Trophoblast cell (in vitro differentiated cells and primary cell): ENCODE measurements around the gene YOD1.

ENCODE experiments used
- DNase-seq, 2 donors: peaks; one replicate each; pipeline ENCODE4 v3.0.0-alpha.2; 2016
- H2AFZ ChIP-seq: 2 replicates; pipeline ENCODE4 v1.6.1; 2013; ENCODE audit warnings: low read length, moderate library complexity, mild to moderate bottlenecking; ENCODE audit not compliant: insufficient read depth, poor library complexity
- H2AK5ac ChIP-seq: 2 replicates; pipeline ENCODE4 v1.6.1; 2013; ENCODE audit warnings: mild to moderate bottlenecking, low read length
- H2BK120ac ChIP-seq: 2 replicates; pipeline ENCODE4 v1.6.1; 2013; ENCODE audit warnings: low read length, mild to moderate bottlenecking, moderate library complexity; ENCODE audit not compliant: insufficient read depth, poor library complexity
- H2BK12ac ChIP-seq: 2 replicates; pipeline ENCODE4 v1.6.1; 2013; ENCODE audit warnings: mild to moderate bottlenecking, low read length, moderate library complexity
- H2BK5ac ChIP-seq: 2 replicates; pipeline ENCODE4 v1.6.1; 2013; ENCODE audit warnings: low read length, low read depth, moderate library complexity, mild to moderate bottlenecking; ENCODE audit not compliant: poor library complexity
- H3K14ac ChIP-seq: 2 replicates; pipeline ENCODE4 v1.6.1; 2013; ENCODE audit warnings: mild to moderate bottlenecking, low read length
- H3K18ac ChIP-seq: 2 replicates; pipeline ENCODE4 v1.6.1; 2013; ENCODE audit warnings: mild to moderate bottlenecking, low read length
- H3K23ac ChIP-seq: 2 replicates; pipeline ENCODE4 v1.6.1; 2013; ENCODE audit warnings: low read length
- H3K27ac ChIP-seq: 2 replicates; pipeline ENCODE4 v1.5.1; 2013; ENCODE audit warnings: low read depth, mild to moderate bottlenecking, inconsistent platforms, low read length, moderate library complexity
- H3K27me3 ChIP-seq: 2 replicates; pipeline ENCODE4 v1.6.1; 2013; ENCODE audit warnings: inconsistent platforms, mild to moderate bottlenecking, low read length, moderate library complexity; ENCODE audit not compliant: insufficient read depth
- H3K36me3 ChIP-seq, 2 experiments: 1 replicate in 1 of 2; 2 replicates in 1 of 2; pipeline ENCODE4 v1.6.1; 2013; ENCODE audit warnings: low read length in 2 of 2, mild to moderate bottlenecking in 2 of 2, moderate library complexity in 1 of 2; ENCODE audit not compliant: insufficient read depth in 2 of 2, control insufficient read depth in 1 of 2
- H3K4ac ChIP-seq: 2 replicates; pipeline ENCODE4 v1.6.1; 2013; ENCODE audit warnings: low read depth, mild to moderate bottlenecking, low read length, moderate library complexity
- H3K4me1 ChIP-seq, 2 experiments: 1 replicate in 1 of 2; 2 replicates in 1 of 2; pipeline ENCODE4 v1.6.1; 2013; ENCODE audit warnings: low read length in 2 of 2, mild to moderate bottlenecking in 2 of 2, moderate library complexity in 1 of 2; ENCODE audit not compliant: insufficient read depth in 2 of 2, control insufficient read depth in 1 of 2
- H3K4me2 ChIP-seq: 2 replicates; pipeline ENCODE4 v1.6.1; 2013; ENCODE audit warnings: inconsistent platforms, mild to moderate bottlenecking, low read length, moderate library complexity
- H3K4me3 ChIP-seq: 2 replicates; pipeline ENCODE4 v1.5.1; 2013; ENCODE audit warnings: mild to moderate bottlenecking, low read depth, low read length, inconsistent platforms
- H3K79me1 ChIP-seq: one replicate; pipeline ENCODE4 v1.6.1; 2013; ENCODE audit warnings: low read length
- H3K79me2 ChIP-seq: 2 replicates; pipeline ENCODE4 v1.6.1; 2013; ENCODE audit warnings: low read length, mild to moderate bottlenecking; ENCODE audit not compliant: control insufficient read depth, insufficient read depth, poor library complexity
- H3K9ac ChIP-seq: 2 replicates; pipeline ENCODE4 v1.6.1; 2013; ENCODE audit warnings: mild to moderate bottlenecking, low read length
- H3K9me3 ChIP-seq: 2 replicates; pipeline ENCODE4 v1.6.1; 2013; ENCODE audit warnings: low read depth, mild to moderate bottlenecking, control low read depth, inconsistent platforms, low read length; ENCODE audit not compliant: insufficient read depth
- H4K12ac ChIP-seq: 2 replicates; pipeline ENCODE4 v1.6.1; 2013; ENCODE audit warnings: low read depth, mild to moderate bottlenecking, low read length, moderate library complexity
- H4K8ac ChIP-seq: 2 replicates; pipeline ENCODE4 v1.6.1; 2013; ENCODE audit warnings: low read depth, mild to moderate bottlenecking, low read length, moderate library complexity
- H4K91ac ChIP-seq: one replicate; pipeline ENCODE4 v1.6.1; 2013; ENCODE audit warnings: low read depth, mild to moderate bottlenecking, low read length, moderate library complexity
- WGBS: extraction: QIAGEN DNeasy Blood & Tissue Kit; methylation state at CpG from one replicate; pipeline ENCODE4 v1.1.7; 2013; ENCODE audit warnings: missing lambda C conversion rate; ENCODE audit not compliant: insufficient read length, insufficient coverage; ENCODE audit errors: extremely low coverage; 5-methylcytosine and 5-hydroxymethylcytosine counted together

Gene YOD1

GRCh38 chr1:207014728-207015127 lies 36.3 kb downstream of the YOD1 start:
- H3K79me2 ChIP-seq: no peaks in the 10 kb centered on the region
- H4K12ac ChIP-seq: no peak overlapping the region
- H2BK12ac ChIP-seq: no peak overlapping the region
- H2BK120ac ChIP-seq: no peak overlapping the region
- no peak overlapping the region for H2AFZ ChIP-seq
- H3K4me2 ChIP-seq: no peak overlapping the region
- no peaks in the 10 kb centered on the region for H3K79me1 ChIP-seq
- no peak overlapping the region for H3K23ac ChIP-seq
- H3K27ac ChIP-seq: no peak overlapping the region
- no peaks in the 10 kb centered on the region for H3K9me3 ChIP-seq
- no peak for DNase-seq
- H3K36me3 ChIP-seq: no peaks in the 10 kb centered on the region
- no peak overlapping the region for H3K4ac ChIP-seq
- H4K91ac ChIP-seq: no peak overlapping the region
- H3K27me3 ChIP-seq: no peaks in the 10 kb centered on the region
- no peak overlapping the region for H2BK5ac ChIP-seq
- H3K4me1 ChIP-seq: no peaks in the 10 kb centered on the region
- H3K9ac ChIP-seq: no peak overlapping the region
- WGBS: no CpG with 5 or more reads among the region's 3 CpGs
- H3K14ac ChIP-seq: no peak overlapping the region
- H2AK5ac ChIP-seq: no peak overlapping the region
- H4K8ac ChIP-seq: no peak overlapping the region
- H3K4me3 ChIP-seq: no peak overlapping the region
- H3K18ac ChIP-seq: no peak overlapping the region

GRCh38 chr1:207013321-207014085 lies 37.5 kb downstream of the YOD1 start:
- H3K27ac ChIP-seq: no peak overlapping the region
- no peak overlapping the region for H3K4ac ChIP-seq
- H4K12ac ChIP-seq: no peak overlapping the region
- H3K14ac ChIP-seq: no peak overlapping the region
- H2AFZ ChIP-seq: no peak overlapping the region
- H3K27me3 ChIP-seq: no peaks in the 10 kb centered on the region
- no peak for DNase-seq
- no peaks in the 10 kb centered on the region for H3K36me3 ChIP-seq
- no peak overlapping the region for H4K91ac ChIP-seq
- H3K4me1 ChIP-seq: no peaks in the 10 kb centered on the region
- H3K23ac ChIP-seq: no peak overlapping the region
- no peak overlapping the region for H3K18ac ChIP-seq
- H2BK120ac ChIP-seq: no peak overlapping the region
- H3K9me3 ChIP-seq: no peaks in the 10 kb centered on the region
- no peaks in the 10 kb centered on the region for H3K79me1 ChIP-seq
- no peak overlapping the region for H4K8ac ChIP-seq
- no peak overlapping the region for H3K4me2 ChIP-seq
- no peak overlapping the region for H2BK5ac ChIP-seq
- H2AK5ac ChIP-seq: no peak overlapping the region
- no peak overlapping the region for H3K4me3 ChIP-seq
- no peak overlapping the region for H3K9ac ChIP-seq
- WGBS: no CpG with 5 or more reads among the region's 6 CpGs
- no peak overlapping the region for H2BK12ac ChIP-seq
- H3K79me2 ChIP-seq: no peaks in the 10 kb centered on the region

- H3K9ac ChIP-seq: no peak overlapping the region
- no CpG with 5 or more reads among the region's 2 CpGs for WGBS
- H3K36me3 ChIP-seq: no peaks in the 10 kb centered on the region
These were observed 40.3 kb downstream of the YOD1 start for GRCh38 chr1:207010726-207011125.

GRCh38 chr1:207009945-207010344 lies 41.1 kb downstream of the YOD1 start:
- H2AFZ ChIP-seq: no peak overlapping the region
- H3K79me2 ChIP-seq: no peaks in the 10 kb centered on the region
- WGBS: no CpG with 5 or more reads among the region's 7 CpGs
- H3K9ac ChIP-seq: no peak overlapping the region
- no peak overlapping the region for H3K18ac ChIP-seq
- H4K8ac ChIP-seq: no peak overlapping the region
- H3K36me3 ChIP-seq: no peaks in the 10 kb centered on the region
- H3K4me1 ChIP-seq: peaks cover 3 to 4% of the 10 kb centered on the region in 2 experiments
- H3K4me3 ChIP-seq: no peak overlapping the region
- no peak overlapping the region for H2AK5ac ChIP-seq
- no peak for DNase-seq
- no peak overlapping the region for H3K23ac ChIP-seq
- H3K14ac ChIP-seq: no peak overlapping the region
- H3K4me2 ChIP-seq: no peak overlapping the region
- no peak overlapping the region for H4K12ac ChIP-seq
- H3K27me3 ChIP-seq: no peaks in the 10 kb centered on the region
- no peak overlapping the region for H3K27ac ChIP-seq
- H2BK5ac ChIP-seq: no peak overlapping the region
- no peak overlapping the region for H2BK12ac ChIP-seq
- no peak overlapping the region for H2BK120ac ChIP-seq
- no peaks in the 10 kb centered on the region for H3K9me3 ChIP-seq
- no peak overlapping the region for H3K4ac ChIP-seq
- no peaks in the 10 kb centered on the region for H3K79me1 ChIP-seq
- no peak overlapping the region for H4K91ac ChIP-seq

More at GRCh38 chr1:207010726-207011125, 40.3 kb downstream of the YOD1 start:
- no peak overlapping the region for H2BK12ac ChIP-seq
- H2BK5ac ChIP-seq: no peak overlapping the region
- H2BK120ac ChIP-seq: no peak overlapping the region
- peaks cover 3 to 4% of the 10 kb centered on the region in 2 experiments for H3K4me1 ChIP-seq
- H4K91ac ChIP-seq: no peak overlapping the region
- H3K79me2 ChIP-seq: no peaks in the 10 kb centered on the region
- H3K9me3 ChIP-seq: no peaks in the 10 kb centered on the region
- no peak for DNase-seq
- no peak overlapping the region for H3K4me3 ChIP-seq
- no peak overlapping the region for H4K8ac ChIP-seq
- H3K14ac ChIP-seq: no peak overlapping the region
- H3K4me2 ChIP-seq: no peak overlapping the region
- no peaks in the 10 kb centered on the region for H3K79me1 ChIP-seq
- no peak overlapping the region for H3K23ac ChIP-seq
- no peak overlapping the region for H3K27ac ChIP-seq
- no peaks in the 10 kb centered on the region for H3K27me3 ChIP-seq
- H3K18ac ChIP-seq: no peak overlapping the region
- H3K4ac ChIP-seq: no peak overlapping the region
- no peak overlapping the region for H2AFZ ChIP-seq
- no peak overlapping the region for H2AK5ac ChIP-seq
- H4K12ac ChIP-seq: no peak overlapping the region
